AG08395 (cell line): ENCODE data around the gene GALNT7.

ENCODE experiments used
- DNase-seq: peaks from one replicate; pipeline ENCODE4 v3.0.0; 2012; ENCODE audit warnings: mixed read lengths, low spot score

GALNT7 gene

DNA sequence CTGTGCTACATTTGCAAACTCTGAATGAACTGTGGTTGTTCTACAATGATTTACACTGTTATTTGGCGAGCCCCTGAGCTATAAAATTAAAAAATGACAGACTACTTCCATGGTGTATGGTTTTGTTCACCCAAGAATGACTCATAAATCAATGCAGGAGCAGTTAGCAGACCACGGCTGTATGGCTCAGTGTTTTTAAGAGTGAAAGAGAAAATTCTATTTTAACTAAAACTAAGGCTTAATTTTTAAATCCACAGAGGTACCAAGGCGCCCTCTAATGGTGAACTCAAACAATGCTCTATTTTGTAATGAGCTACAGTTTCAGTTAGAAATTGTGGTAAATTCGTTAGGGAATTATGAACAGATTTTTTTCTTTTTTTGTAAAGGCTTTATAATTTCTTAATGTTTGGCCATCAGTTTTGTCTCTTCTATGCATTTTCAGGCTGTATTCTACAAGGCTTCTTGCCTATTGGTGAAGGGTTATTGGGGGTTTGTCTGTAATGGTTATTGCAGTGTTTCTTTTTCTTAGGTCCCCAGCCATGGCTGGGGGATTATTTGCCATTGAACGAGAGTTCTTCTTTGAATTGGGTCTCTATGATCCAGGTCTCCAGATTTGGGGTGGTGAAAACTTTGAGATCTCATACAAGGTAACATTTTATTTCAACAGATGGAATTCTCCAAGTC is 133.0 kb downstream of the GALNT7 start:
- DNase-seq: peak; percentile 31

DNA sequence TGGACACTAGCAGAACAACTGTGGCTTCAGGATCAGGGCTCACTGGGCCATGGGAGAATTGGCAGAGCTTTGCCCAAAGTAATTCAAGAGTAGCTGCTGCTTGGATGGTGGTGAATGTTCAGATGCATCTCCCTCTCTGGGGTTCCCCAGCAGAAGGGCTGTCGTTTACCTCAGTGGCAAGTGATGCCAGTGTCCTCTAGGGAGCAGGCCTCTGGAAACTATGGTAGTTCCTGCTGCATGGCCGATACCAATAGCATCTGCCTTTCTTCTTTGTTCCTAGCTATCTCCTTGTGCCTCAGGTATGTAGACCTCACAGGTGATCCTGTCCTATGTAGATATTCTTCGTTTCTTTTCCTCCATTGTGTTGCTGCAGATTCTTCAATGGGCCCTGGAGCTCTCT is 139.2 kb downstream of the GALNT7 start:
- DNase-seq: no peak

DNA sequence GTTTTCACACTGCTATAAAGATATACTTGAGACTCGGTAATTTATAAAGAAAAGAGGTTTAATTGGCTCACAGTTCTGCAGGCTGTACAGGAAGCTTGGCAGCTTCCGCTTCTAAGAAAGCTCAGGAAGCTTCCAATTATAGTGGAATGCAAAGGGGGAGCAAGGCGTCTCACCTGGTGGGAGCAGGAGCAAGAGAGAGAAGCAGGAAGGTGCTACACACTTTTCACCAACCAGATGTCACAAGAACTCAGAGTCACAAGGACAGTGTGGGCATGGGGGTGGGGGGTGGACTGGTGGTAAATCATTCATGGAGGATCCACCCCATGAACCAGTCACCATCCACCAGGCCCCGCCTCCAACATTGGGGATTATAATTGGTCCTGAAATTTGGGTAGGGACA is 142.8 kb downstream of the GALNT7 start:
- DNase-seq: no peak

DNA sequence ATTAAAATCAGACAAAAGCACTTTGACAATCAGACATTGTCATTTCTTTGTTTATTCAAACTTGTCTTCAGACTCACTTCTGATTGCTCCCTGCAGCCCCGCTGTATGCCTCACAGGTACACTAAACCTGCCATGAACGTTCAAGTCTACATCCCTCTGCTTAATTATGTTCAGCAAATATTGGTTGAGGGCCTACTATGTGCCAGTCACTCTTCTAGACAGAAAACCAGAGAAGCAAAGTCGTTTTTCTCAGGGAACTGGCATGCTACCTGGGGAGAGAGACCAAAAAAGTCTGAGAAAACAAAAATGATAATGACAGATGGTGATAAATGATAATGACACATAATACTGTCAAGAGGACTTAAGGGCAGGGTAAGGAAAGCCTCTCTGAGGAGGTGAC is 146.1 kb downstream of the GALNT7 start:
- DNase-seq: no peak

DNA sequence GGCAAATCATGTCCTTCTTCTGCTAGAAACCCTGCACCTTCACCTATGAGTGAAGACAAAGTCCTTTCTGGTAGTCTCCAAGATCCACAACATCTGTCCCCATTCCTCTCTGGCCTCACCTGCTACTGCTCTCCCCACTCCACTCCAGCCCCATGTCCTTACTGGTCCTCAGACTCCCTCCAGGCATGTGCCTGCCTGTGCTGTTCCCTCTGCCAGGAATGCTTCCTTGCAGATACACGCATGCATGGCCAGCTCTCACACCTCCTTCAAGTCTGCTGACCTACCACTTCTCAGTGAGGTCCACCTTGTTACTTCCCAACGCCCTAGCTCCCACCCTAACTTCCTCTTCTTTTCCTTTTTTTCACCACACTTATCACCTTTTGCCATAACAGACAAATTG is 147.4 kb downstream of the GALNT7 start:
- DNase-seq: no peak

DNA sequence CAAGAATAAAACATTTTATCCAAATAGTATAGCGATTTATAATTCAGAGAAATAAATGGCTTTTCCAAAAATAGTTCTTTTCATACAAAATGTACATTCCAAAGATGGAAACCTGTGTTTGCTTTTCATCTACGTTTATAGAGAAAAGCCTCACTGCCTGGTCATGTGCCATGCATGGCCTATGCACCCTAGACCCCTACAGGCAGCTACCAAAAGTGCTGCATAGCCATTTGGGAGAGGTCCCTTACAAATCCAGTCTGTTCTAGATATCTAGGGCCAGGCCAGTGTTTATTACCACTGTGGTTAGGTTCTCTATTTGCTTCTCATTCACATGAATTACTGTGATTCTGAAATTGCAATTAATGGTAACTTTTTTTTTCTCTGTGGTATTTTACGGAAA is 148.4 kb downstream of the GALNT7 start:
- DNase-seq: no peak

DNA sequence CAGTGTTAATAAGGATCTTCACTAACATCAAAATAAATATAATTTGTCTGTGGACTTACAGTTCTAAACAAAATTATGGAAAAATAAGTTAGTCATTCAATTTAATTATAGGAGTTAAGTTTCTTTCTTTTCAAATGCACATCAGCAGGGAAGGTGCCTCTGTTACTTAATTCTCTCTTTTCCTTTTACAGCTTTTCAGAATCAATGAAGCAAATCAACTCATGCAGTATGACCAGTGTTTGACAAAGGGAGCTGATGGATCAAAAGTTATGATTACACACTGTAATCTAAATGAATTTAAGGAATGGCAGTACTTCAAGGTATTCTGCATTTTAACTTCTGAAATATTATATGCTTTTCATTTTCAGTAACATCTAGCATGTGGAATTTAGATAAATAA is 149.6 kb downstream of the GALNT7 start:
- no peak for DNase-seq

DNA sequence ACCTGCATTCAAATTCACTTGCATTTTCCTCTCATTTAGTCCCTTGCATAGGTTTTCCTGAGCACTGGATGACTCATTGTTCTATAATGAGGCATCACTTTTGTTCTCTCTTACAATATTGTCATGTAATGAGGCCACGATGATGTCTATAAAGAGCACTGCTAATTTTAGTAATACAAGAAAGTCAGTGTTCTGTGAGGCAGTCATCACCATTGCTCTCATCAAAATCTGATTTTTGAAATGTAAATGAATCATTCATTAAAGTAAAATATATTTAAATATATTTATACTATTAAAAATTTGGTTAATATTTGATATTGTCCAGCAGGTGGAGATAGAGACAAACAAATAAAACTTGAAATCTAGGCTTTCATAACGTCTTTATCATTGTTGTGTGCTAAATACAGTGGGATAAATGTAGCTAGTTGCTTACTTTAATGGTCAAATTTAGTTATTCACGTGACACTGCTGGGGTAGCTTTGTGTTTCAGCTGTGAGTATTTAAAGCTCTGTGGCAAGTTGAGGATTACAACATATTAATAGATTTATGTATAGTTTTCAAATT is 150.1 kb downstream of the GALNT7 start:
- DNase-seq: peak; percentile 31

DNA sequence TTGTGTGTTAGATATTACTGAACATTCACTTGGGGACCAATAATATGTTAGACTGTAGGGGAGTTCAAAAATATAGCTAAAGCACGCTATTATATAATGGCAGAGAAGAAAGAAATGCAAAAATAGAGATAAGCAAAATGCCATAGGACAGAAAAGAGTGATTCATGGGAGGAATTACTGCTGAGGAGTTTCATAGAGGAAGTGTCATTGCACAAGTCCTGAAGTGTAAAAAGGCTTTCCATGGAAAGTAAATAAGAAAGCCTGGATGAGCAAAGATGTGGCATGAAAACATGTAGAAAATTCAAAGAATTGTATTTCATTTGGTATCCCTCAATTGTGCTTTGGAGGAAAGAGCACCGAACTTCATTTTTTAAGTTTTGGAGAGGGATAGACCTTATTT is 151.1 kb downstream of the GALNT7 start:
- DNase-seq: peak; percentile 10

DNA sequence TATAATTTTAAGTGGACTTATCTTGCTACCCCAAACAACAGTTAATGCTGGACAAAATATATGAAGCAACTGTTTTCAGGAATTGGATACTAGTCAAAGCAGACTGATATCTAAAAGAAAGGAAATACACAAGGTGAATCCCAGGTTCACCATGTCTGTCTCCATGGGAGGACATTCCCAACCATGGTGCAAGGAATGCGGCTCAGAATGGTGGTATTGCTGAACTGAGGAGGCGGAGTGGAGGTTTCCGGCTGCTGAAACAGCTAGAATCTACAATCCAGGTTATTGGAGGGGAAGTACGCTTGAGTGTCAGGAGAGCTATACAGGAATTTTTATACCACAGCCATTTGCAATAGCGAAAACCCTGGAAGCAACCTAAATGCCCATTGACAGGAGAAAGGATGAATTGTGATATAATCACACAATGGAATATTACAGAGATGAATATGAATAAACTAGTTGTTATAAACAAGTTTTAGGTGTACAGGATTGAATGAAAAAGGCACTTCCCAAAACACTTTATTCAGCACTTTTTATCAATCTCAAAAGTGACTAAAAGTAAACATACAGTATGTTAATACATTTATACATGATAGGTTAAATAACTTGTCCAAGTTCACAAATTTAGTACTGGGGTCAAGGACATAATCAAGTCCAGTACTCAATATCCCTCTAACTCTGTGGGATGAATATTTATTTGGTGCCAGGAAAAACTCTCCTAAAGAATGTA is 156.6 kb downstream of the GALNT7 start:
- DNase-seq: no peak

DNA sequence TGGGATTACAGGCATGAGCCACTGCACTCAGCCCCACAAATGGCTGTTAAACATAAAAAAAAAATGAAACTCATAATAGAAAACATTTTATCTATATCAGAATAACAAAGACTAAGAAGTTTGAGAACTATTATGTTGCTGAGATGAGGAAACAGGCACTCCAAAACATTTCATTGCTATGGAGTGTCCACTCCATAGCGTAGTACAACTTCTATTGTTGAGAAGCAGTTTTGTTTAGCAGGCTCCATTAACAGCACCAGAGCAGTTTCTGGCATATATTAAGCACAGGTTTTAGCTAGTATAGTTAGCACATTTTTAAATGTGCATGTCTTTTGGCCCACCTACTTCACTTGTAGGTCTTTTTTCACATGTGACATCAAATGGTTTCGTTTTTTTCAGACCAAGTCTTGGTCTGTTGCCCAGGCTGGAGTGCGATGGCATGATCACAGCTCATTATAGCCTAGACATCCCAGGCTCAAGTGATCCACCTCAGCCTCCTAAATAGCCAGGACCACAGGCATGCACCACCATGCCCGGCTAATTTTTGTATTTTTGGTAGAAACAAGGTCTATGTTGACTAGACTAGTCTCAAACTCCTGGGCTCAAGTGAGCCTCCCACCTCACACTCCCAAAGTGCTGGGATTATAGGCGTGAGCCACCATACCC is 159.8 kb downstream of the GALNT7 start:
- DNase-seq: no peak

DNA sequence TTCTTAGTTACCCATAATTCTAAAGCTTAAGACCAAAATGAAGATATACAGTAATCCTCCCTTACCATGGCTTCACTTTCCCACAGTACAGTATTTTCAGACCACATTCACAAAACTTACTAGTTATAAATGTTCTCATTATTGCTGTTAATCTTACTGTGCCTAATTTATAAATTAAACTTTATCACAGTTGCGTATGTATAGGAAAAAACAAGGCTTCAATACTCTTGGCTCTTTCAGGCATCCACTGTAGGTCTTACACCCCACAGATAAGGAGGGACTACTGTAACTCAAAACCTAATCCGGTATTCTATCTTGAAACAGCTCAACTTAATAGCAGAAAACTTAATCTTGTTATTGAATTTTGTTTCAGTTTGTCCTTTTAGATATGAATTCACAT is 162.0 kb downstream of the GALNT7 start:
- no peak for DNase-seq

DNA sequence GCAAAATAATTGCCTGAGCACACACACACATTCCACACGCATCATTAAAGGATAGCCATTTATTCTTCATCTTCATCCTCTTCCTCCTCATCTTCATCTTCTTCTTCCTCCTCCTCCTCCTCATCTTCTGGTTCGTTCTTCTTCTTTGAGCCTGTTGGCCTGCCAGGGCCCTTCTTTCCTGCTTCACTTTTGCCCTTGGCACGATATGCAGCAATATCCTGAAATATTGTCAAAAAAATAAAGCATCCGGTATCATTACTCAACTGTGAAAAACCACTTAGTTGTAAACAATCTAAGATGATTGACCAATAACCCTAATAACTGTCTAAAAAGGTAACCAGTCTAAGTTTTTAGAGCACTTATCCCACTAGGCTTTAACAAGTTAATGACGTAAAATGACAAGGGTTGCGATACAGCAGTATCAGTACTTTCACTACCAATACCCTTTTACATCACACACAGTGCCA is 163.4 kb downstream of the GALNT7 start:
- no peak for DNase-seq

DNA sequence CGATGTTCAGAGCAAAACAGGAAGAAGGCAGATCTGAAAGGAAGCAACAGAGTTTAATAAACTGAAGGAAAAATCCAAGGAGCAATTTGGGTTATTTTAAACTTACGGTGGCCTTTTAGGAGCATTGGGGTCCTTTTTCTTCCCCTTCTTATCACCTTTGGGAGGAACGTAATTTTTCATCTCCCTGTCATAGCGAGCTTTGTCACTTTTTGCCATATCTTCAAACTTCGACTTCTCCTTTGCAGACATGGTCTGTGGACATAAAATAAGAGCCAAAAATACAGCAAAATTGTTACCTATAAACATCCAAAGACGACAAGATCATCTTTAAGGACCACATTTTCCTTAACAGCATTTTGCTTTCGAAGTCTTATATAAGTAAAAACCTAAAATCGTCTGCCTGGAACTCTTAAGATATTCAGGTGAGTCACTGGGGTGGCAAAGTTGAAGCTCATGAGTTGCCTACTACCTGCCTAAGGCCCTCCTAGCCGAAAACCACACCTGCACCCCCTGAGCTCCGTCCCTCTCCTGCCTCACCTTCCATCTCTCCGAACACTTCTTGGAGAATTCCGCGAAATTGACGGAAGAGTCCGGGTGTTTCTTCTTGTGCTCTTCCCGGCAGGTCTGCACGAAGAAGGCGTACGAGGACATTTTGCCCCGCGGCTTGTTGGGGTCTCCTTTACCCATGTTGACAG is 164.5 kb downstream of the GALNT7 start:
- DNase-seq: no peak

DNA sequence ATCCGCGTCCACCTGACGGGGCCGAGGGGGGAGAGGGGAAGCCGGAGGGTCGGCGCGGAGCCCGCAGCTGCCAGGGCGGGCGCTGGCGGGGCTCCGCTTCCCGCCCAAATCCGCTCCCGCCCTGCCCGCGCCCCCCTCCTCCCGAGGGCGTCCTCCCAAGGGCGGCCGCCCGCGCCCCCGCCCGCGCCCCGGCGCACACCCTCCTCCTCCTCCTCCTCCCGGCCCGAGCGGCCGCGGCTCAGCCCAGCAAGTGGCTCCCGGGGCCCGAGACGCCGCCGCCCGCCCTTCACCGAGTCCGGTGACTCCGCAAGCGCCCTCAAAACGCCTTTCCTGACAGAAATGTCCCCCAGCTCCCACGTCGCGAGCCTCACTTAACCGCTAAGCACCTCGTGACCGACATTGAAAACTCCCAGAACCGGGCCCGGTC is 165.1 kb downstream of the GALNT7 start:
- peak; percentile 14 for DNase-seq

DNA sequence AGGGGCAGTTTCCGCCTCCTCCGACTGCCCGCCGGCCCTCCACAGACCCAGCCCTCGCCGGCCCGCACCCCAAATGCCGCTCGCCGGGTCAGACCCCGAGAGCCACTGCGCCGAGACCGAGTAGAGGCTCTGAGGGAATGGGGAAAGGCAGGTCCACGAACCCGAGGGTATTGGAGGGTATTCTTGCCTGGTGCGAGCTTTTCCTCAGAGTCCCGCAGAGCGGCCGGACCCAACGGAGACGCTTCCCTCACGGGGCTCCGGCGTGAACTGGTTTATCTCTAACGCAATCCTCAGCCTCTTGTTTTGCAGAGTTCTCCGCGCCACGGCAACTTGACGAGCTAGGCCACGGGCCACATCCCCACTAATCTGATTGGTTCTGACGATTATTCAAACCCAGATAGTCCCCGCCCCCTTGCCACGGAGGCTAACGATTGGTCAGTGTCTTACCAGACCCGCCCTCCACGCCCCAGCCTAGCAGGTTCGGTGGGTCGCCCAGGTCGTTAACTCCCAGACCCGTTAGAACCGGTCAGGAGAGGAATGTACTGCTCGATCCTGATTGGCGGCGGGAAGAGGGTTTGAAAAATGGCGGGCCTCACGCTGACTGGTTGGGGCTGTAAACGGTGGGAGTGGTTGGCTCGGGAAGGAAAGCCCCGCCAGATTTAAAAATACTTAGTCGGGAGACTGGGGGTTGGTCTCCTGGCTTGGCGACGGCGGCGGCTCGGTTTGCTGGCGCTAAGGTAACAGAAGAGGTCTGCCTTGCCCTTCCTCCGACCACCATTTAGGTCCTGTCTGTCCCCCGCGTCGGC is 165.7 kb downstream of the GALNT7 start, which contains the start of gene HMGB2:
Gene HMGB2, minus strand, starts transcription at position 274 of the 806 bp plus-strand sequence. CDS start 709 bp downstream, outside the sequence.
- DNase-seq: peak; percentile 99

DNA sequence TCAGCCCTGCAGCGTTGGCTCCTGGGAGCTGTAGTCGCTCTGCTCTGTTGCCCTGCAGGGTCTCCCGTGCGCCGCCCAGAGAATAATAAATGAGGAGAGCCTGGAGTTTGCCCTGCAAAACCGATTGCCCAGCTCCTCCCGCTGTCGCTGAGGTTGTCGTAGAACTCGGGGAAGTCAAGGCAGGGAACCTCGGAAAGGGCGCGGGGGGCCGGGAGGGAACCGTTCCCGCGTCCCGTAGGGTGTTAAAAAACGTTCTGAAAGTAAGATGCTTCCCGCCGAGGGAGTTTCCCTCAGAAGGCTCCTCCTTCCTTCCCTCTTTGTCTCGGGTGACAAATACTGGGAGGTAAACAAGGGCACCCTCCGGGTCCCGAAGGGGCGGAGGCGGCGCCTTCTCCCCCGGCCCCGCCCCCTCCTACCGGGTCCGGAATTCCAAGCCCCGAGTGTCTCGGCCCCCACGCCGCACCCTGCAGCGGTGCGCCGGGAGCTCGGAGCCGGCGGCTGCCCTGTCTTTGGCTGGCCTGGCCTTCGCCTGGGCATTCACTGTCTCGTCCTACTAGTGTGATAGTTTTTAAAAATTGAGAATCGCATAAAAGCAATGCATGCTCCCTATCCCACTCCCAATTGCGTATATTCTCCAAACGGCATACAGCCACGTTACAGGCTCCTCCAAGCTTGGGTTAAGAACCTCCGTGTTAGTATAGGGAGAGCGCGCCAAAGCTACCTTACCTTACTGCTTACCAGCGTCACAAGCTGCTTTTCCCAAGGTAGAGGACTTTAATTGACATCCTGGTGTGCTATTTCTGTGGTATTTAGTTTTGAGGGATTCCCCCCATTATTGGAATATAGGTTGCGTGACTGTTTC is 166.5 kb downstream of the GALNT7 start:
- DNase-seq: peak; percentile 87

DNA sequence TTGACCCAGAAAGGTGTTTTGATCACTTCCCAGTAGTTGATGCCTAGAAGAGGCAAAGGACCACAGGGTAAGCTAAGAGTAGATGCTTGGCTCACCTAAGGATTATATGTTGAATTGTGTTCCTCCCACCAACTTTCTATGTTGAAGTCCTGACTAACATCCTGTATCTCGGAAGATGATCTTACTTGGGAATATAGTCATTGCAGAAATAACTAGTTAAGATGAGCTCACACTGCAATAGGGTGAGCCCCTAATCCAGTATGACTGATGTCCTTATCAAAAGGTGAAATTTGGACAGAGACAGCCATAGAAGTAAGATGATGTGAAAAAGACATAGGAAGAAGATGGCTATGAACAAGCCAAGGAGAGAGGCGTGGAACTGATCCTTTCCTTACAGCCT is 168.9 kb downstream of the GALNT7 start:
- no peak for DNase-seq

DNA sequence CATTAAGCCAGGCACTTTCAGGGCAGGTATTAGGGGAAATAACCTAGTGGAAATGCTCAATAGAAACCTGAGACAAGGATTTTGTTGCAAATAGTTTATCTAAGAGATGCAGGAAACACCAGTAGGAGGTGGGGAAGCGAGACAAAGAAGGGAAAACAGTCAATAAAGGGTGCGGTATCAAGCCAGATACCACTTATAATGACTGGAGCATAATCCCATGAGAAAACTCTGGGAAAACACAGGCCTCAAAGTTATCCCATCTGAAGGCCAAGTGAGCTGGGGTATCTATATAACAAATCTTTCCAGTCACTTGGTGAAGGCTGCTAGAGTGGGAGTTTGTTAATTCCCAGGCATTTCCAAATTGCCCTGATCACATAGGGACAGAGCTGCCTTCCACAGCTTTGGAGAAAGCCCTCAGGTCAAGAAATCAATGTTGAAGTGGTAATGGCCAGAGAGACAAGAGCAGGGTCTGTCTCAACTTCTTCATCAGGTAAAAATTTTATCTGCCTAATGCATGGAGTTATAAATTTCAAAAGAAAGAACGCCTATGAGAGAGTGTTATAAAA is 175.3 kb downstream of the GALNT7 start:
- no peak for DNase-seq

DNA sequence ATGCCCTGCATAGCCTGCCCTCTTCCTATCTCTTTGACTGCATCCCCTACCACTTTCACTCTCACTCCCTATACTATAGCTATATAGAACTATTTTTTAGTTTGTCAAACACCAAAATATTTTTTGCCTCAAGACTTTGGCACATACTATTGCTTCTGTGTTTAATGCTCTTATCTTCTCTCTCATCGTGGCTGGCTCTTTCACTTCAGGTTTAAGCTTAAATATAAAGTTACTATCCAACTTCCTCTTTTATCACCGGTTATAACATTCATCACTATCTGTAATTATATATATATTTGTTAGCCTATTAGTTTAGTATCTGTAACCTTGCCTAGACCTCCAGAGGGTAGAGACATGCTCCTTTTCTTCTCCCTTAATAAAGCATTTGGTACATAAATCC is 177.0 kb downstream of the GALNT7 start:
- DNase-seq: no peak
